Retinal pigment epithelial cell (primary cell): ENCODE results near the gene TARM1.
"Not testable (repeated sequence)": the region's sequence is repeated elsewhere in the genome, so short reads cannot be mapped to it uniquely, and the experiment has no call there.

ENCODE experiments used
- DNase-seq: peaks from one replicate; pipeline ENCODE4 v3.0.0-alpha.2; 2010; ENCODE audit warnings: low read depth
- H3K4me3 ChIP-seq: 2 replicates; pipeline ENCODE4 v1.5.1; 2011; ENCODE audit warnings: mild to moderate bottlenecking, low read length, control low read depth, moderate library complexity
- CTCF ChIP-seq: conservative IDR thresholded peaks from 2 replicates; pipeline ENCODE4 v1.5.1; 2011; ENCODE audit warnings: low read depth, low read length, control low read depth, inconsistent platforms

Gene TARM1

GRCh38 chr19:54107876-54108490 is 26.8 kb upstream of the TARM1 start:
- no peak overlapping the region for H3K4me3 ChIP-seq
- no peak for TF ChIP-seq CTCF
- no peak for DNase-seq

GRCh38 chr19:54106716-54107115 is 25.6 kb upstream of the TARM1 start:
- no peak for TF ChIP-seq CTCF
- no peak for DNase-seq
- H3K4me3 ChIP-seq: no peak overlapping the region

GRCh38 chr19:54105796-54106195 is 24.6 kb upstream of the TARM1 start:
- no peak for TF ChIP-seq CTCF
- DNase-seq: no peak
- no peak overlapping the region for H3K4me3 ChIP-seq

GRCh38 chr19:54104998-54105715 is 24.0 kb upstream of the TARM1 start:
- H3K4me3 ChIP-seq: no peak overlapping the region
- no peak for TF ChIP-seq CTCF
- no peak for DNase-seq

- no peak for TF ChIP-seq CTCF
- peak; percentile 91 for DNase-seq
- peak within 1 kb of the TSS; percentile 97 for H3K4me3 ChIP-seq
These were observed 21.4 kb upstream of the TARM1 start, which contains the start of gene NDUFA3 for GRCh38 chr19:54102421-54103169. TSS of gene NDUFA3 (plus strand) at chr19:54102855. CDS start at chr19:54102879, 24 bp downstream.

- H3K4me3 ChIP-seq: no peak within 1 kb of the TSS
- TF ChIP-seq CTCF: no peak
- no peak for DNase-seq
These were observed 19.4 kb upstream of the TARM1 start, which contains the start of gene OSCAR for GRCh38 chr19:54100561-54100960. TSS of gene OSCAR (minus strand) at chr19:54100803. CDS start at chr19:54100792, 11 bp downstream.

- not testable (repeated sequence) for DNase-seq, H3K4me3 ChIP-seq
These were observed 18.7 kb upstream of the TARM1 start for GRCh38 chr19:54099903-54100255.
